Endometrial microvascular endothelial cells (primary cell): ENCODE results near the gene CAMK4. TPM values are rescaled to one million over a fixed set of nuclear protein-coding genes. Genes with fewer than 3 reads are reported as not detected.
"Not testable (repeated sequence)": the region's sequence is repeated elsewhere in the genome, so short reads cannot be mapped to it uniquely, and the experiment has no call there.

Experiments
- in situ Hi-C: cut with HindIII; loops from 2 replicates; pipeline ENCODE4 v1.10.0; 2017; ENCODE audit warnings: low sequenced_read_pairs, low pct_unique_long_range_greater_than_20kb; ENCODE audit errors: inconsistent ontology term
- total RNA-seq: library from RNA; depleted of rRNA; stranded (reverse); fragments of >200 nt; gene quantifications from one replicate; pipeline ENCODE4 v1.2.3, GENCODE V29; 2015; ENCODE audit errors: inconsistent ontology term

The CAMK4 gene
- total RNA-seq, 1 donor from 2014 or later, result 0.19 TPM

DNA sequence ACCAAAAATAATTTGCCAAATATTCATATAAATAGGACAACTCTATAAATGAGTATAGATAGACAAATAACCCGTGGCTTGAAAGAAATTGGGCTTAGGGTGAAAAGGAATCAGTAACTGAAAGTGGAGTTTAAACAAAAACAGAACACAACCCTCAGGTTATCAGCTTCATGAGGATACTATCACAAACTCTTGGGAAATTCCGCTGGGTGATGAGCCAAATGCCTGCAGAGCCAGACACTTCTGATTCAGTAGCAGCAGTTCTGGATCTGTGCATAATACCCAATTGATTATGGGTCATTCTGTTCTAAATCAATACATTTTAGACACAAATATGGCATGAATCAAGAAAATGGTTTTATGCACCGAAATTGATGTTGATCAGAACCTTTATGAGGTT is 72.4 kb downstream of the CAMK4 start:
- in situ Hi-C loops, result no loop called here

DNA sequence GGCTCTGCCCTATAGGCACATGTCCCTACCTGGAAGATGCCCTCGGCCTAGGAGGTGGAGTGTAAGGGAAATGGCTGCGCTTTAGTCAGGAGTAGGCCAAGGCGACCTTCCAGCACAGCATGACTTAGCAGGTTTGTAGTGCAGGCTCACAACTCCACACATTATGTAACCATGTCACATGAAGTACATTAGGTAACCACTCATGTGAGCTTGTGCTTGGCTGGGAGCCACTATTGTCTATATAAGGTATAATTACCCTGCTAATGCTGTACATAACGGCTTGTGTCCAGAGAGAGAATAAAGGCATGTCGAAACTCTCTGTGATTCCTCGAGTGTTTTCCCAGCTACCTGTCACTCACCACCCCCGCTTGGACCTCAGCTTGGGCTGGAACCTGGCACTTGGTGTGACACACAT is 74.9 kb downstream of the CAMK4 start:
- in situ Hi-C loops, result no loop called here

DNA sequence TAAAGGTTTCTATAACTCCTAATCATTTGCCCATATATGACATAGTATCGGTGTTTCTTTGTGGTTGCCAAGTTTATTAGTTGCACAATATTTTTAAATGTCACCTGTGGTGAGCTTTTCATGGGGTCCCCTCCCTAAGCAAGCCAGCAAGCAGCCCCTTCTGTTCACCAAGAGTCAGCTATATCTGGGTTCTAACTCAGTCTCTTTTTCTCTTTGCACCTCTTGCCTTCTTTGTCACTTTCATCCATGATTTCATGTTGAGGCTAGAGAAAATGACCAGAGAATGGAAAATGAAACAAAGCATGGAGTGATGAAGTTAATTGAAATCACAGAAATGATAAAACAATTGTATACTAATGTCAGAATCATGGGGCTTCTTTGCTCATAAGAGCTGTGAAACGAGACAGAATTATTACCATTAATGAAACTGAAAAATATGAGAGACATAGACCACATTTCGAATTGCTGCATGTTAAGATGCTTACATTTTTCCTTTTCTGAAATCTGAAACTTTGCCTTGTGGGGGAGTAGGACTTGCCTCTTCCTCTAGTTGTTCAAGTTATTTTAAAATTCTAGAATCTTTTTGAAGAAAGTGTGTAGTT is 75.7 kb downstream of the CAMK4 start:
- in situ Hi-C loops, result no loop called here

DNA sequence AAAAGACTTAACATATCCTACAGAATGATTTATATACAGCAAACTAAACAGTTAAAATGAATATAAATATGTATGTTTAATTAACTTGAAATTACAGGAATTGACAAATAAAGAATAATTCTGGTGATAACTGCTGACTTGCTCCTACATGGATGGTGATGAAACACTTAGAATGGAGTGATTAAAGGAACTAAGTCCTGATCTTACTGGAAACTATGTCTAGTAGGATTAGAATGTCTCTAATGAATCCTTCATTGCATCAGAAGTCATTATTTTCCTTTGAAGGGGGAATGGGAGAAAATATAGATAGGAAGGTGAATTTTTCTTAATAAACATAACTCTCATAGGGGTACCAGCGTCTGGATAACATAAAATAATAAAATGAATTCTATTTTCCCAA is 77.1 kb downstream of the CAMK4 start:
- in situ Hi-C loops, result no loop called here

DNA sequence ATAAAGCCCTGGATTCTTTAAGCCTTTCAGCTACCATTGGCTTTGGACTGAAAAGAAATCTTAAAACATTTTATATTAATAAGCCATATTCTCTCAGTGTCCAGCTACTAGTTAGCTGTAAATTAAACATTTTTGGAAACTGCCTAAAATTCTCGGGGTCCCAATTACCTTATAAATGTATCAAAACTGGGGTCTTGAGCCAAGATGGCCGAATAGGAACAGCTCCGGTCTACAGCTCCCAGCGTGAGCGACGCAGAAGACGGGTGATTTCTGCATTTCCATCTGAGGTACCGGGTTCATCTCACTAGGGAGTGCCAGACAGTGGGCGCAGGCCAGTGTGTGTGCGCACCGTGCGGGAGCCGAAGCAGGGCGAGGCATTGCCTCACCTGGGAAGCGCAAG is 77.9 kb downstream of the CAMK4 start:
- in situ Hi-C loops, result not testable (repeated sequence)

DNA sequence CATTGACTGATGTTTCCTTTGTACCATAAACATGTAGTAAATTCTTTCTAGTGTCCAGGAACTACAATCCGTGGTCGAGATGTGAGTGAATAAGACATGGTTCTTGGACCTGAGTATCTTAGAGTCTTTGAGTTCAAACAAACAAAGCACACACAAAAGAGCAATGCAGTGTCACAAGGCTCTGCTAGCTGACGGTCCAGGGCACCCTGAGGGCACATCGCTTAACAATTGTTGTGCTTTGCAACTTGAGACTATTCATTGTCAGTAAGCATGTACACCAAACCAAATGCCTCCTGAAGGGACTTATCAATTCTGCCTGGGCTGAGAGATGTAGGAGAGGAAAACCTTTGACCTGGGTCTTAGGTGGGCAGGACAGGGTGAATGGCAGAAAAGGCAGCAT is 84.8 kb downstream of the CAMK4 start:
- in situ Hi-C loops, result no loop called here

DNA sequence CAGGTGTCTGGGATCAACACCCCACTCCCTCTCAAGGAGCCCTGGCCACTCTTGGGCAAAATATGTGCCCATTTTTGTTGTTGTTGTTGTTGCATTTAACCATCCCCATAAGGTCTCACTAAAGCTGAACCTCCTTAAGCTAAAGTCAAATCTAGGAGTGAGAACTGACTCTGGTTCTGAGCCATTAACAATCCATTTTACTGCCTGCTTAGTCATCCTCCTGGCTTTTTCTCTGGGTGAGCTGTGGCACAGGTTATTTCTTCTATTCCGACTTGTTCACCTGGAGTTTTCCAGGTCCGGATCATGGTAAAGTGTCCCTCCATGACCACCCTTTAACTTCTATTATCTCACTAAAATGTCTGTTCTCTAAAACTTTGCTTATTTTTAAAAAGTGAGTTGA is 85.2 kb downstream of the CAMK4 start:
- in situ Hi-C loops, result no loop called here

DNA sequence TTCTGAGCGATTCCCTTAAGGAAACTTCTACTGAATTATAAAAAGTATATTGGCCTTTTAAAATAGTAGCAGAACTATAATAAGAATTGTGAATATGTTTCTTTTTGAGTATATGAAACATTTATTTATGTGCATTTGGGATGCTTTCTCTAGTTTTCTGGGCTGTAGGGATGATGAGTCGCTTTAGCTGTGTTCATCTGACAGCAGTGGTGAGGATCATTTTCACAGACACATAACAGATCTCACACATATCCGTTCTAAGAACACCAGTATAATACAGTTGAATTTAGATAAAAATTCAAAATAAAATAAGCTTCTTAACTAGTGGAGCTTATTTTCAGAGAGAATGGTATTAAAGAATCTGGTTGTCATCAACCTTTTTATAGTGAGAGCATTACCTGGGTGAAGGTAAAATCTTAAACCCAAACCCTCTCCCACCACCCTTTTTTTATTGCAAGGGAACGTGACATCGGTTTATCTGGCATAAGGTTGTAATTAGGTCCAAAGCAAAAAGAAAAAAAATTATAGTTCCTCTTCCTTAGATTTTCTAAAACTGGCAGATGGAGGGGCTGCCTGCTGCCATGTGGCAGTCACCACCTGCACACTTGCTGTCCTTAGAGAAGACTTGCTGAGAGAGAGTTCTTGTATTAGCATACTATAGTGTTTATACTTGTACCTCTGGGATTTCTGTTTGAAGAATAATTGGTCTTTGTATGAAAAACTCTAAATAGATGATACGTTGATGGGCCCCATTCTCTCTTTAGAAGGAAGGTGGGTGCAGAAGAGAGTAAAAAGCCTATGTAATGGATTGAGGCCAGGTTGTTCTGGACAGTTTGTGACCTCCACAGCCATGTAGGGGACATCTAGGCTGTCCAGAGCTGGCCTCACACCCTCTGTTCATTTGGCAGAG is 86.8 kb downstream of the CAMK4 start:
- in situ Hi-C loops, result no loop called here

DNA sequence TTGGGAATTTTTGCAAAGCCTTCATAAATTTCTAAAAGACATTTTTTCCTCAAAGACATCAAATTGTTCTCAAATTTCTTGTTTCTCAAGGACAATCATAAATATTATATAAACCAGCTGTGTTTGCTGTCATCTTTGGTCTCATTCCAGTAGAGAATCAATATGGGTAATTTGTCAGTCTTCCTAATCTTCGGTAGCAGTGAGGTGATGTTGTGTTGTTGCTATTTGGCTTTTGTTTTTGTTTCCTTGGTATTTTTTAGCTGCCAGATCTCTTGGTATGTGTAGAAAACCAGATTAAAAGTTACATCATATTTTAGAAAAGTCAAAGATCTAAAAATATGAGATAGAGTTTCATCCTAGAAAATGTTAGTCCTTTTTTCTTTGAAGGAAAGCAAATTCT is 87.5 kb downstream of the CAMK4 start:
- in situ Hi-C loops, result no loop called here

DNA sequence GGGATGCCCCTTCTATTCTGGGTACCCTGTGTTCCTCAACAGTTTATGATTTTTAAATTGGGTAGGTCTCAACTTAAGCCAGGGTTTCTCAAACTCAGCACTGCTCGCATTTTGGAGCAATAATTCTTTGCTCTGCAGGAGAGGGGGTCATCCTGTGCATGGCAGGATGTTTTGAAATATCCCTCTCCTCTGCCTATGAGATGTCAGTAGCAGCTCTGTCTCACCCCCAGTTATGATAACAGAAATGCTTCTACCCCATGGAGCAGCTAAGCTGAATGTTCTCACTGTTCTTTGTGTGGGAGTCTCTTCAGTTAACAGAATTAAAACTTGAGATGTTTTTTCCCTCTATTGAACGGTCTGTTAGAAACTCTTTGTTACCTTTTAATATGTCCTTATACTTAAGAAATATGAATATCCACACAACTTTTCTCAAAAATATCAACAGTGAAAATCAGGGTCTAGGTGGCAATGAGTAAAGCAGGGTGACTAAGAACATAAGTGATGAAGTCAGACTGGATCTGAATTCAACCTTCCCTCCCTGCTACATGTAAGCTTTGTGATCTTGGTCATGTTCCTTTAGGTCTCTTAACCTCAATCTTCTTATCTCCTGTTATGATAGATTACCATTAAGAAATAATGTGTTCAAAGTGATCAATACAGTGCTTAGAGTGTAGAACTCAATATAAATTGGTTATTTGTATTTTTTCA is 89.0 kb downstream of the CAMK4 start:
- in situ Hi-C loops, result no loop called here

DNA sequence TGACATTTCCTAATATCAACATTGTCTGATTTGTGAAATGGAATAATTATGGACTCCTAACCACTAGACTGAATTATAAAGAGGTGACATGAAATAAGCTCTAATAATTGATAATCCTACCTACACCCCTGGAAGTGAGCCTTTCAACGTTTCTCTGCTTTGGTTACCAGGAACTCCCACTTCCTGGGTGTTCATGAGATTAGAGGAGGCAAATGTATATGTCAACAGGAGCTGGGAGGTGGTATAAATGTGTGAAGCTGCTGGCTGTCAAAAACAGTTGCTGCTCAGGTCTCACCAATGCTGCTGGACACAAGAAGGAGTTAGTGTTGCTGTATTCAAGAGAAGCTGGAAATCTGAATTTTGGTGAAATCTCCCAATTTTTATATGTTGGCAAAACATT is 96.8 kb downstream of the CAMK4 start:
- in situ Hi-C loops, result no loop called here

DNA sequence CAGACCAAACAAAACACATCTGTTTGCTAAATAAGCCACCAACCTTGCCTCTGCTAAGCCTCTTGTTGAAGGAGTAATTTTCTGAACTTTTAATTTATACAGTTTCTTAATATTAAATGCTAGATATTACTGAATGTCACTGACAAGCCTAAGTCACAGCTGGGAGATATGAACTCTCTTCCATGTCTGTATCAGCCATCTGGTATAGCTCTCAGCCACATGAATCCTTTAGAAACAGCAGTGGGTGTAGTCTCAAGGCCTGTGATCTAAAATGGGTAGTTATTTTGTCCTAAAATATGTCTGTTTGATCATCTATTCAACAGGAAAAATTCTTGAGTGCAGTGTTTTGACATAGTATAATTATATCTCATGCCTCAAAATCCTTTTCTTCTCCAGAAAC is 97.2 kb downstream of the CAMK4 start:
- in situ Hi-C loops, result no loop called here

DNA sequence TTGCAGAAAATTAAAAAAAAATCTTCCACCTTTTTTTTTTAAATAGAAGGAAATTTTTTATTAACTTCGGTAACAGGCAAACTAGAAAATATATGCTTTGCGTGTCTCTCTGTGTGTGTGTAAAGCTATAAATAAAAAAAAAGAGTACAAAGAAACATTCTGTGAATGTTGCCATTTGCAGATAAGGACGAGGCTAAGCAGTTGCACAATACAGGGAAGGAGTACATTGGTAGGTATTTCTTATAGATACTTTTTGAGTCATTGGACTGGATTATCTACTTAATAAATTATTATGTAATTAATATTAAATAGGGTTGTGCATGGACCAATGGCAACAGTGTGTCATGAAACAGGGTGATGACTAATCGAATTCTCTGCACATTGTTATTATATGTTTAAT is 102.4 kb downstream of the CAMK4 start:
- in situ Hi-C loops, result no loop called here

DNA sequence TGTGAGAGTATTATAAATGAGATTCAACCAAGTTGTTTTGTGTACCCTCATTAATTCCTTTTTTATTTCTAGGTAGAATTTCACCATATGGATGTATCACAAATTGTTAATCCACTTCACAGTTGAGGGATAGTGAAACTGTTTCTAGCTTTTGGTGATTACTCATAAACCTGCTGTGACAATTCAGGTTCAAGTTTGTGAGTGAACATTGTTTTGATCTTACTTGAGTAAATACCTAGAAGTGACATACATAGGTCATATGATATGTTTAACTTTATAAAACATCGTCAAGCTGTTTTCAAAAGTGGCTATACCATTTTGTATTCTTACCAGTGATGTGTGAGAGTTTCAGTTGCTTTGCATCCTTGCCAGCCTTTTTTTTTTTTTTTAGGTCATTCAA is 112.9 kb downstream of the CAMK4 start:
- in situ Hi-C loops, result no loop called here

DNA sequence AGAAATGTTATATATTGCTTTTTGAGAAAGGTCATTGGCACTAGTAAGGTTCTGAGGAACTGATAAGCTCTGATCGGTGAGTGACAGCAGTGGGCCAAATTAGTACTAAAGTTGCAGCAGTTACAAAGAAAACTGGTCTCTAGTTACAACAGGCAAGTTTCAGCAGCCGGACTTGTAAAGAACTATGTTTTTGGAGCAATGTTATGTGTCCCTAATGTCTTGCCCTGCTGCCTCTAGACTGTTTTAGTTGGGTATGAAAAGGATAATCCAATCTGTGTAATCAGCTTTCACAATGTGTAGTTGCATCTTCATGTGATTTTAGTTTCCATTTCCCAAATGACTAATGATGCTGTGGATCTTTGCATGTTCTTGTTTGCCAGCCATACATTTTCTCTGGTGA is 113.5 kb downstream of the CAMK4 start:
- in situ Hi-C loops, result no loop called here

DNA sequence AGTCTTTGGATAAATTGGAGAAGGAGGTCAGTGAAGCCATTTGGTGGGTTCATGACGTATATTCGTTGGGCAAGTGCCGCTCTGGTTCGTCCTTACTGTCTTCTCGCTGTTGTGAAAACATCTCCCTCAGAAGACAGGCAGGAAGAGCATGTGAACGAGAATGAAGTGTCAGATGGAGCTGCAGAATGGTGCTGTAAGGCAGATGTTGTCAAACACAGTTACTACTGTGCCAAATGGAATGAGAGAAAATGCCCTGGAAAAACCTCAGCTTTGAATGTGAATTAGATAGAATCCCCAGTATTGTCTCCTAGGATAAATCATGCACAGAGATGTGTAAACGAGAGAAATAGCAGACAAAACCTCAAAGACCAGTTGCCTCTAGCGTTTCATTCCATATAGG is 121.5 kb downstream of the CAMK4 start:
- in situ Hi-C loops, result no loop called here

DNA sequence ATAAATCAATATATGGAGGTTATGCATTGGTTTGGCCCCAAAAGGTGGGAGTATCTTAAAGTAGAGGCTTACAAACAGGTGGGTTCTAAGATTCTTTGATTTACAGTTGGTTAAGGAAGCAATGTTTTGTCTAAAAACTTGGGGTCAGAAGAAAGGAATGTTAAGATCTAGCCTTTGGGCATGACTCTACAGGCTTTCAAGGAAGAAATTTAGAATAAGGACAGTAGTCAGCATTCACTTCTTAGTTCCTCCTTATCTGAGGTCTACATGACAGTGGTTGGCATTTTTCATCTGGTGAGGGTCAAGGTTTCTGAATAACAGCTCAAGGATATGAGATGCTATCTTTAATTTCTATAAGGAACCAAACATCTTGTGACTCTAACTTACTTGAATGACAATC is 122.8 kb downstream of the CAMK4 start:
- in situ Hi-C loops, result no loop called here

DNA sequence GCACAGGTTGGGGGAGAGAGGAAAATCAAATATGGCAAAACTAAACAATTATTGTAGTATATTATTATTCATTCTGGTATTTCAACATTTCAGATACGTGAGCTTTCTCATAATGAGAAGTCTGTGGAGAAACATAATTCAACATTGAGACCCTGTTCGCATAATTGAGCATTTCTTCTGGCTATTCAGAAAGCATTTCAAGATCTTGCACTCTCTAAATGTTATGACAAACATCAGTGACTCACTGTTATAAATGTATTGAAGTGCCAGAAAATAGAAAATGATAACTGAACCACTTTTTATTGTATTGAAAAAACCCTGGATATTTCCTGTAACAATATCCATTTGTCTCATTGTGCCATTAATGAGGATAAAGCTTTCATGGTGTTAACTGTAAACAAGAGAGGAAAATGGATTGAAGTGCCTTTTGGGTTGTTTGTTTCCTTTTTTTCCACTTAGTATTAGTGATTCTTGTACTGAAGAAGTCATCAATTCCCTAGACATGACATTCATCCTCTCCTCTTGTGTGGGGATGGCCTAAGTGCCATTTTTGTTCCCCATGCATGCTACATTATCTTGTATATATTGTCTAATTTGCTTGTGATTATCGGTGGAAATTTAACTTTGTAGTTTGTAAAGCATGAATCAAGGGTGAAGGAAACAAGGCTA is 124.6 kb downstream of the CAMK4 start:
- in situ Hi-C loops, result no loop called here

DNA sequence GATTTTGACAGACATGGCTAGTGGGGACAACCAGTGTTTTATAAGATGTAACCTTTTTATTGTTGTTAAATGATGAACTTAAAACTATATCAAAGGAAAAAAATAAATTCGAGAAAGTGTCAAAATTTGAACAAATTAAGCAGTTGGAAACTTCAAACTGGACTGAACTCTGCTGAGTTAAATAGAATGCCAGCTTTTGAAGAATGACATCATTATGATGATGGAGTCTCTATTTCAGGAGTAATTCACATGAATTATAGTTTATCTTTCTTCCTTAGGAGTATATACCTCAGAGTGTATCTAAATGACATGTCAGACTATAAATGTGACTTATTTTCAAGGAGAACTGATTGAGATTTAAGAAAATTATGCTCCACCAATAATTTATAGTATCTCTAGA is 125.2 kb downstream of the CAMK4 start:
- in situ Hi-C loops, result no loop called here
